Adrenal gland (tissue), 12 donors: Measurements from ENCODE around the gene TNRC6B. TPM values are rescaled to one million over a fixed set of nuclear protein-coding genes. Genes with fewer than 3 reads are reported as not detected.
A peak's percentile ranks its signal among the peaks of the same experiment; 100 is the strongest.

Experiments
- DNase-seq, 7 donors: peaks; one replicate each; pipeline ENCODE4 v3.0.0-alpha.2; 2019 to 2020
- H3K27ac ChIP-seq, 5 donors: fragments of 200-600 bp; sonication (generic) in 4 of 5; 1 replicate in 3 of 5; 2 replicates in 2 of 5; pipeline versions ENCODE4 v1.5.1 to v1.8.0; 2016 to 2020; ENCODE audit warnings: mild to moderate bottlenecking in 1 of 5
- H3K27me3 ChIP-seq: fragments of 200-600 bp; 2 replicates; pipeline ENCODE4 v1.8.0; 2021
- H3K36me3 ChIP-seq, 2 donors: fragments of 200-600 bp; replicated peaks in 1 of 2; 1 replicate in 1 of 2; 2 replicates in 1 of 2; pipeline versions ENCODE4 v1.5.1 to v1.8.0; 2018 to 2022
- H3K4me1 ChIP-seq, 2 donors: fragments of 200-600 bp; replicated peaks in 1 of 2; 1 replicate in 1 of 2; 2 replicates in 1 of 2; pipeline versions ENCODE4 v1.5.1 to v1.8.0; 2018 to 2021
- H3K4me3 ChIP-seq, 4 donors: fragments of 200-600 bp; sonication (generic) in 3 of 4; one replicate each; pipeline ENCODE4 v1.5.1; 2016 to 2018
- H3K9me3 ChIP-seq, 3 donors: fragments of 200-600 bp; sonication (generic) in 1 of 3; replicated peaks in 1 of 3; 1 replicate in 2 of 3; 2 replicates in 1 of 3; pipeline versions ENCODE4 v1.5.1 to v1.8.0; 2016 to 2021
- POLR2A ChIP-seq, 2 donors: fragments of 450-650 bp; IDR thresholded peaks; one replicate each; pipeline ENCODE4 v1.6.1; 2017; ENCODE audit warnings: antibody characterized with exemption in 2 of 2, mild to moderate bottlenecking in 2 of 2, moderate library complexity in 1 of 2
- WGBS, 4 donors: extraction: QIAGEN DNeasy Blood & Tissue Kit in 2 of 4; methylation state at CpG; one replicate each; pipeline versions ENCODE4 v1.1.5 to v1.1.7; 2013 to 2017; 5-methylcytosine and 5-hydroxymethylcytosine counted together
- intact Hi-C, 2 donors: fragments of 100-400 bp; cut with DNase I; formaldehyde crosslinking; loops; one replicate each; pipeline versions ENCODE4 v1.14.1 to v1.15.0; 2022 to 2023
- polyA plus RNA-seq, 3 donors: library from polyadenylated mRNA; stranded (reverse); fragments of 200-250 nt in 2 of 3; fragments of 350-450 nt in 1 of 3; fragmentation: Illumina TruSeq in 1 of 3; extraction: RNeasy Lipid Tissue Mini Kit (QIAGEN cat#74804) in 1 of 3; gene quantifications; one replicate each; pipeline ENCODE4 v1.2.3, GENCODE V29; 2013 to 2014
- total RNA-seq, 9 donors: library from RNA; depleted of rRNA in 4 of 9; stranded (reverse); fragments of >200 nt in 4 of 9; fragments of 120-200 nt in 1 of 9; fragmentation: NEBNext Ultra II Directional in 1 of 9; extraction: Animal tissue kit (Norgen Biotek cat#: 25700) in 1 of 9; gene quantifications; one replicate each; pipeline versions ENCODE4 v1.1.0 to v1.2.4, GENCODE V29; 2013 to 2023
- TF ChIP-seq, protein P1 (sequence below), 6 experiments: fragments of 450-650 bp in 4 of 6; fragments of 200-600 bp in 2 of 6; sonication (generic) in 1 of 6; IDR thresholded peaks; 1 replicate in 5 of 6; 2 replicates in 1 of 6; pipeline versions ENCODE4 v1.5.1 to v1.8.0; 2016 to 2021; ENCODE audit warnings: antibody characterized with exemption in 6 of 6, mild to moderate bottlenecking in 2 of 6, moderate library complexity in 1 of 6
- donor health status: healthy with polysubstance abuse.
- donor health status: Bipolar disorder and iron deficiency.
- donor health status: DM: yes; HTN: yes; CAD: no.
- donor health status: DM: no; HTN: no; CAD: no.
- donor health status: DM: no; HTN: no; CAD: no.
- donor health status: DM: yes; HTN: yes; CAD: no.

Gene TNRC6B
- total and polyA plus RNA-seq, 12 donors: 2.8 to 57.6 (median 32.8) TPM

DNA sequence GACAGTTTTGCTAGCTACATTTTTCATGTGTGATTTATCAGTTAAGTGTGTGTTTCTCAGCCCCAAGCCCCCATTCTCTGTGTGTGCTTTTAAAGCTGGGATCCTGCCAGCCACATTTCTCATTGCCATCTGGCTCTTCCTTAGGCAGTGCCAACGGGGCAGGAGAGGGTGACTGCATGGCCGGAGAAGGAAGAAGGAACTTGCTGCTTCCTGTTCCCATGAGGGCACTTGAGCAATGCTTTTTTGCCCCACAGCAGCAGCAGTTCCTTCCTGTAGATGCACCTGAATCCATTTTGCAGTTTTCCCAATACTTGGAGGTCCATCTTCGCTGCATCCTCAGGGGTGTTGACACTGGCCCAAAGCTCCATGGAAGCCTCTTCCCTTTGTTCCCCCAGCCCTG is 37.5 kb downstream of the TNRC6B start:
- Histone ChIP-seq H3K36me3 (no peaks in the 10 kb centered on the region), H3K27ac (peak overlapping the region in 2 of 5 donors; percentile 4 to 39), H3K9me3 (no peaks in the 10 kb centered on the region), H3K27me3 (no peaks in the 10 kb centered on the region), H3K4me3 (no peak overlapping the region), H3K4me1 (peaks cover 15 to 45% of the 10 kb centered on the region in 2 donors)
- intact Hi-C loops: no loop called here
- DNase-seq: peak in 6 of 7 donors; percentile 50 to 69 (median 58)
- WGBS, 4 donors: 41 to 52% (median 46%) methylated on average over 3 of the region's 3 CpGs
- TF ChIP-seq, protein P1, sequence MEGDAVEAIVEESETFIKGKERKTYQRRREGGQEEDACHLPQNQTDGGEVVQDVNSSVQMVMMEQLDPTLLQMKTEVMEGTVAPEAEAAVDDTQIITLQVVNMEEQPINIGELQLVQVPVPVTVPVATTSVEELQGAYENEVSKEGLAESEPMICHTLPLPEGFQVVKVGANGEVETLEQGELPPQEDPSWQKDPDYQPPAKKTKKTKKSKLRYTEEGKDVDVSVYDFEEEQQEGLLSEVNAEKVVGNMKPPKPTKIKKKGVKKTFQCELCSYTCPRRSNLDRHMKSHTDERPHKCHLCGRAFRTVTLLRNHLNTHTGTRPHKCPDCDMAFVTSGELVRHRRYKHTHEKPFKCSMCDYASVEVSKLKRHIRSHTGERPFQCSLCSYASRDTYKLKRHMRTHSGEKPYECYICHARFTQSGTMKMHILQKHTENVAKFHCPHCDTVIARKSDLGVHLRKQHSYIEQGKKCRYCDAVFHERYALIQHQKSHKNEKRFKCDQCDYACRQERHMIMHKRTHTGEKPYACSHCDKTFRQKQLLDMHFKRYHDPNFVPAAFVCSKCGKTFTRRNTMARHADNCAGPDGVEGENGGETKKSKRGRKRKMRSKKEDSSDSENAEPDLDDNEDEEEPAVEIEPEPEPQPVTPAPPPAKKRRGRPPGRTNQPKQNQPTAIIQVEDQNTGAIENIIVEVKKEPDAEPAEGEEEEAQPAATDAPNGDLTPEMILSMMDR (IDR thresholded peaks at IDR 0.05): no peak
- no peak for TF ChIP-seq POLR2A (IDR thresholded peaks at IDR 0.05)

DNA sequence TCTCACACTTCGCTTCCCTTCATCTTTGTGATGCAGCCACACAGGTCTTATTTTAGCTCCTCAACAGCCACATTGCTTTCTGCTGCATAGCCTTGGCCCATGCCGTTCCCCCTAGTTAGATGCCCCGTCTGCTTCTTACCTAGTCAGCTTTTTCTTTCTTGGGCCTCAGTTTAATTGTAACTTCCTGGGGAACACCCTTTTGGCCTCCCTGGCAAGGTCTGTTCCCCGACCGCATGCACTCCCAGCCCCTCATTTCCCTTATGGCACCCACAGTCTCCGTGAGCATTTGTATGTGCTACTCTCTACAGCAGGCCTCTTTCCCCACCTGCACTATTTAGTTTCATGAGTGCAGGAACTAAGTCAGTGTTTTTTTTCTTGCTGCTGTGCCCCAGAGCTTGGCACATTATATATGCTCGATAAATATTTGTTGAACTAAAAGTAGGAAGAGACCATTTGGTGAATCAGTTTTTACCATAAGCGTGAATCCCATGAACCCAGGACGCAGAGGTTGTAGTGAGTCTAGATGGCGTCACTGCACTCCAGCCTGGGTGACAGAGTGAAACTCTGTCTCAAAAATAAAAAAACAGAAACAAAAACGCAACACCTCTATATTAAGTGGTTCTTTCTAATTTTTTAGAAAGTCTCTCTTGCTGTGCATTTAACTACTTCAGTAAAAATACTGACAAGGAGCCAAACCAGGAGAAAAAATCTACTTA is 38.5 kb downstream of the TNRC6B start:
- H3K27ac ChIP-seq: peak overlapping the region in 2 of 5 donors; percentile 4 to 15
- 80 to 91% (median 83%) methylated on average over 11 of the region's 11 CpGs for WGBS, 4 donors
- no peaks in the 10 kb centered on the region for H3K9me3 ChIP-seq
- peaks cover 11 to 54% of the 10 kb centered on the region in 2 donors for H3K4me1 ChIP-seq
- TF ChIP-seq POLR2A (IDR thresholded peaks at IDR 0.05): no peak
- TF ChIP-seq, protein P1 (IDR thresholded peaks at IDR 0.05): no peak
- DNase-seq: peak in 2 of 7 donors; percentile 13 to 20
- H3K36me3 ChIP-seq: no peaks in the 10 kb centered on the region
- no peaks in the 10 kb centered on the region for H3K27me3 ChIP-seq
- no peak overlapping the region for H3K4me3 ChIP-seq
- intact Hi-C loops: no loop called here

DNA sequence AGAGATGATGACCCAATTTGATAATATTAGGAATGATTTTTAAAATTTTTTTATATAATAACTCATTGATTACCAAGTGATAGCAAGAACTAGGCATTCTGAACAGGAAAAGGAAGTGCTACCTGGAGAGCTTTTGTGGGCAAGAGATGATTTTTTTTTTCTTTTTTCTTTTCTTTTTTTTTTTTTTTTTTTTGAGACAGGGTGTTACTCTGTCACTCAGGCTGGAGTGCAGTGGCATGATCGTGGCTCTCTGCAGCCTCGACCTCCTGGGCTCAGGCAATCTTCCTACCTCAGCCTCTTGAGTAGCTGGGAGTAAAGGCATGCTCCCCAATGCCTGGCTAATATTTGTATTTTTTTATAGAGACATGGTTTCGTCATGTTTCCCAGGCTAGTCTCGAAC is 40.4 kb downstream of the TNRC6B start:
- H3K9me3 ChIP-seq: no peaks in the 10 kb centered on the region
- no peak overlapping the region for H3K27ac ChIP-seq
- H3K36me3 ChIP-seq: no peaks in the 10 kb centered on the region
- intact Hi-C loops: no loop called here
- H3K4me3 ChIP-seq: no peak overlapping the region
- no peaks in the 10 kb centered on the region for H3K27me3 ChIP-seq
- TF ChIP-seq, protein P1 (IDR thresholded peaks at IDR 0.05): no peak
- TF ChIP-seq POLR2A (IDR thresholded peaks at IDR 0.05): no peak
- 83 to 89% (median 87%) methylated on average over 4 of the region's 4 CpGs for WGBS, 4 donors
- H3K4me1 ChIP-seq: peaks cover 0 to 37% of the 10 kb centered on the region in 2 donors
- no peak for DNase-seq

DNA sequence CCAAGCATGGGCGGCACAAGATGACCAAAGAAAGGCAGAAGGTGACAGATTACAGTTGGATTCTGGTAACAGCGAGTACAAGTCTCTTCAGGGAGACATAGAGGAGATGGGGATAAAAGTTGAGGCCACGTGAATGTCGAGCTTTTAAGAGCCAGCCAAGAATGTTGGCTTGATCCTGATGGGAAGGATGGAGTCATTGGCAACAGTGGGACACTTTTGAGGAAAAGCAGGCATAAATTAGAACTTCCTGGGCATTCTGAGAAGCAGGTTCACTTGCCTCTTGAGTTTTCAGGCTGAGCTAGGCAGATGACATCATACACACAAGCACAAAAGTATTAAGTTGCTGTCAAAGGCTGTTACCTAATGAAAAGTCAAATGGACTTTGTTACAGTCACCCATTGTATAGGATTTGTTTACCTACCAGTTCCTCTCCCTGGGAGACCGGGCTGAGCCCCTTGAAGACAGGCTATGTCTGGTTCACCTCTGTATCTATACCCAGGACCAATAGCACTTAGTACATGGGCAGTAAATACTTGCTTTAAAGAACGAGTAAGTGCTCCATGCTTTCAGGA is 41.1 kb downstream of the TNRC6B start:
- DNase-seq: peak in 1 of 7 donors; percentile 3
- no peak overlapping the region for H3K27ac ChIP-seq
- intact Hi-C loops: no loop called here
- peaks cover under 1 to 34% of the 10 kb centered on the region in 2 donors for H3K4me1 ChIP-seq
- H3K9me3 ChIP-seq: no peaks in the 10 kb centered on the region
- 92 to 94% (median 93%) methylated on average over 6 of the region's 6 CpGs for WGBS, 4 donors
- no peak for TF ChIP-seq POLR2A (IDR thresholded peaks at IDR 0.05)
- TF ChIP-seq, protein P1 (IDR thresholded peaks at IDR 0.05): no peak
- H3K4me3 ChIP-seq: no peak overlapping the region
- H3K27me3 ChIP-seq: no peaks in the 10 kb centered on the region
- H3K36me3 ChIP-seq: no peaks in the 10 kb centered on the region
